OCI-LY1 (cell line): Measurements from ENCODE around the gene LHFPL2.

Experiments
- H2AFZ ChIP-seq: fragments of 200-600 bp; sonication (generic), shearing (Covaris generic); 2 replicates; pipeline ENCODE4 v1.6.0; 2014; ENCODE audit warnings: antibody characterized with exemption, mild to moderate bottlenecking, low read length
- H3F3A ChIP-seq: fragments of 200-600 bp; sonication (generic), shearing (Covaris generic); 2 replicates; pipeline ENCODE4 v1.6.0; 2014; ENCODE audit warnings: mild to moderate bottlenecking, antibody characterized with exemption, low read length, moderate library complexity; ENCODE audit not compliant: insufficient read depth
- H3K27ac ChIP-seq: fragments of 200-600 bp; sonication (generic); 2 replicates; pipeline ENCODE4 v1.5.1; 2014; ENCODE audit warnings: low read length, mixed run types, mild to moderate bottlenecking, low read depth; ENCODE audit not compliant: poor library complexity, severe bottlenecking
- H3K27me3 ChIP-seq: fragments of 200-600 bp; sonication (generic); 2 replicates; pipeline ENCODE4 v1.6.0; 2014; ENCODE audit warnings: antibody characterized with exemption, mild to moderate bottlenecking, low read length, moderate library complexity; ENCODE audit not compliant: insufficient read depth
- H3K36me3 ChIP-seq: fragments of 200-600 bp; sonication (generic); 2 replicates; pipeline ENCODE4 v1.6.1; 2014; ENCODE audit warnings: mild to moderate bottlenecking, antibody characterized with exemption, low read length, moderate library complexity, mixed read lengths; ENCODE audit not compliant: insufficient read depth
- H3K4me1 ChIP-seq: fragments of 200-600 bp; sonication (generic); 2 replicates; pipeline ENCODE4 v1.5.1; 2014; ENCODE audit warnings: mild to moderate bottlenecking, low read length, moderate library complexity; ENCODE audit not compliant: insufficient read depth, severe bottlenecking
- H3K4me2 ChIP-seq: fragments of 200-600 bp; sonication (generic), shearing (Covaris generic); 2 replicates; pipeline ENCODE4 v1.6.1; 2014; ENCODE audit warnings: low read length
- H3K4me3 ChIP-seq: fragments of 200-600 bp; sonication (generic); 2 replicates; pipeline ENCODE4 v1.5.1; 2014; ENCODE audit warnings: low read length, low read depth, mild to moderate bottlenecking, mixed read lengths; ENCODE audit not compliant: poor library complexity, severe bottlenecking
- H3K79me2 ChIP-seq: fragments of 200-600 bp; shearing (Covaris generic); 2 replicates; pipeline ENCODE4 v1.6.1; 2016; ENCODE audit warnings: mixed run types, low read length, mixed read lengths; ENCODE audit not compliant: insufficient read depth
- H3K9ac ChIP-seq: fragments of 200-600 bp; sonication (generic), shearing (Covaris generic); 2 replicates; pipeline ENCODE4 v1.6.1; 2014; ENCODE audit warnings: mild to moderate bottlenecking, low read length, mixed read lengths
- H3K9me2 ChIP-seq: fragments of 200-600 bp; sonication (generic), shearing (Covaris generic); 2 replicates; pipeline ENCODE4 v1.6.1; 2014; ENCODE audit warnings: low read depth, mild to moderate bottlenecking, low read length, mixed read lengths
- H3K9me3 ChIP-seq: fragments of 200-600 bp; shearing (Covaris generic); 2 replicates; pipeline ENCODE4 v1.6.1; 2014; ENCODE audit warnings: low read length, mixed read lengths
- H4K20me1 ChIP-seq: fragments of 200-600 bp; sonication (generic), shearing (Covaris generic); 2 replicates; pipeline ENCODE4 v1.6.0; 2016; ENCODE audit warnings: mild to moderate bottlenecking, low read length; ENCODE audit not compliant: insufficient read depth
- CTCF ChIP-seq: fragments of 200-600 bp; sonication (generic), shearing (Covaris generic); IDR thresholded peaks from 2 replicates; pipeline ENCODE4 v1.5.1; 2017; ENCODE audit warnings: mild to moderate bottlenecking, antibody characterized with exemption, low read length, moderate library complexity, mixed read lengths
- EZH2 ChIP-seq: fragments of 200-600 bp; sonication (generic), shearing (Covaris generic); IDR thresholded peaks from 2 replicates; pipeline ENCODE4 v1.8.0; 2017; ENCODE audit warnings: borderline replicate concordance, mixed run types, mild to moderate bottlenecking, antibody characterized with exemption, low read length, moderate library complexity, mixed read lengths

The LHFPL2 gene

GRCh38 chr5:78607864-78608263, 40.7 kb downstream of the LHFPL2 start:
- H4K20me1 ChIP-seq, result no peaks in the 10 kb centered on the region
- H3K27me3 ChIP-seq, result no peaks in the 10 kb centered on the region
- H3K27ac ChIP-seq, result no peak overlapping the region
- no peak overlapping the region for H3K4me2 ChIP-seq
- no peaks in the 10 kb centered on the region for H3F3A ChIP-seq
- H3K36me3 ChIP-seq, result peaks cover 25% of the 10 kb centered on the region
- H3K79me2 ChIP-seq, result no peaks in the 10 kb centered on the region
- no peaks in the 10 kb centered on the region for H3K9me3 ChIP-seq
- TF ChIP-seq EZH2 (no peak), CTCF (no peak)
- H3K4me3 ChIP-seq, result no peak overlapping the region
- no peaks in the 10 kb centered on the region for H3K4me1 ChIP-seq
- no peaks in the 10 kb centered on the region for H3K9me2 ChIP-seq
- no peak overlapping the region for H3K9ac ChIP-seq
- no peak overlapping the region for H2AFZ ChIP-seq

- Histone ChIP-seq H4K20me1 (no peaks in the 10 kb centered on the region), H3K4me1 (peaks cover 2% of the 10 kb centered on the region), H3K4me3 (no peak overlapping the region), H3K36me3 (peaks cover 15% of the 10 kb centered on the region; the same call in 1 of the 2 replicates), H3K9me2 (no peaks in the 10 kb centered on the region), H3K4me2 (no peak overlapping the region), H2AFZ (no peak overlapping the region), H3K9ac (no peak overlapping the region), H3F3A (no peaks in the 10 kb centered on the region), H3K27ac (no peak overlapping the region), H3K9me3 (no peaks in the 10 kb centered on the region), H3K27me3 (no peaks in the 10 kb centered on the region), H3K79me2 (no peaks in the 10 kb centered on the region)
- TF ChIP-seq CTCF (no peak), EZH2 (no peak)
These were observed 42.3 kb downstream of the LHFPL2 start for GRCh38 chr5:78606241-78606640.

GRCh38 chr5:78605611-78606010, 43.0 kb downstream of the LHFPL2 start:
- H2AFZ ChIP-seq, result no peak overlapping the region
- TF ChIP-seq CTCF, result no peak
- no peak for TF ChIP-seq EZH2
- H3K4me1 ChIP-seq, result peaks cover 8% of the 10 kb centered on the region
- H3K9me2 ChIP-seq, result no peaks in the 10 kb centered on the region
- no peak overlapping the region for H3K4me3 ChIP-seq
- H3K4me2 ChIP-seq, result no peak overlapping the region
- H4K20me1 ChIP-seq, result no peaks in the 10 kb centered on the region
- no peaks in the 10 kb centered on the region for H3F3A ChIP-seq
- no peak overlapping the region for H3K9ac ChIP-seq
- H3K27ac ChIP-seq, result no peak overlapping the region
- H3K27me3 ChIP-seq, result no peaks in the 10 kb centered on the region
- H3K79me2 ChIP-seq, result no peaks in the 10 kb centered on the region
- H3K9me3 ChIP-seq, result no peaks in the 10 kb centered on the region
- H3K36me3 ChIP-seq, result peaks cover 15% of the 10 kb centered on the region; the same call in 1 of the 2 replicates
